ENCODE results near the gene ADIPOQ.

GRCh38 chr3:186845756-186846155, 3.2 kb downstream of the ADIPOQ start:
- no peak for TF ChIP-seq CTCF (IDR thresholded peaks at IDR 0.05)
- no peak for TF ChIP-seq EP300 (IDR thresholded peaks at IDR 0.05)

Data from sigmoid colon (tissue), 4 donors.